Measurements from ENCODE around the gene SUPT6H. TPM values are rescaled to one million over a fixed set of nuclear protein-coding genes. Genes with fewer than 3 reads are reported as not detected.

The SUPT6H gene
- total and polyA plus RNA-seq, 9 of the 15 experiments (the other 6 are each of a cell fraction or from before 2014, with no cell fraction given) = 1.7 to 77.7 (median 49.2) TPM

GRCh38 chr17:28728364-28729200 is 66.6 kb downstream of the SUPT6H start, which contains the start of gene NEK8:
NEK8 (plus strand) TSS chr17:28728788; CDS start chr17:28728814, 26 bp downstream.
- Histone ChIP-seq H3K27ac (ENCODE audit: extremely low read depth, low read depth, low read length) (peak within 1 kb of the TSS; percentile 97), H4K20me1 (replicated peaks; ENCODE audit: control insufficient read depth, insufficient read depth, low read length) (peaks cover 17% of the 10 kb centered on the region), H3K4me2 (ENCODE audit: insufficient read depth, low read length) (peak within 1 kb of the TSS; percentile 100), H2AFZ (ENCODE audit: low read depth, low read length) (peak within 1 kb of the TSS; percentile 96), H3K4me3 (peak within 1 kb of the TSS; percentile 83), H3K9me3 (replicated peaks; ENCODE audit: control insufficient read depth, insufficient read depth, low read depth, low read length) (no peaks in the 10 kb centered on the region), H3K4me1 (replicated peaks in 1 of 2; ENCODE audit: control insufficient read depth in 2 of 2, insufficient read depth in 2 of 2, low read length in 2 of 2) (peaks cover 36 to 60% of the 10 kb centered on the region in 2 experiments), H3K9me1 (ENCODE audit: control insufficient read depth, insufficient read depth, low read length) (no peaks in the 10 kb centered on the region), H3K36me3 (ENCODE audit: control insufficient read depth, insufficient read depth, low read length) (peaks cover 21% of the 10 kb centered on the region), H3K79me2 (ENCODE audit: control insufficient read depth, insufficient read depth, low read length) (peaks cover 35% of the 10 kb centered on the region), H3K27me3 (ENCODE audit: control insufficient read depth in 2 of 2, insufficient read depth in 2 of 2, low read length in 2 of 2) (no peaks in the 10 kb centered on the region), H3K9ac (ENCODE audit: insufficient read depth in 1 of 2, low read depth in 2 of 2, low read length in 2 of 2) (peak within 1 kb of the TSS; percentile 94 to 95)
- FAIRE-seq (peak; percentile 92), DNase-seq (ENCODE audit: extremely low read depth in 1 of 4, low spot score in 3 of 4) (peak; percentile 98 to 99 (median 98)), ATAC-seq (peak; percentile 59)
- intact Hi-C loops (cut with micrococcal nuclease) (loop anchor here (5.0 to 10.0 kb wide), 5 partner anchors 84 to 386 kb away; partner anchors contain the start of gene SPAG5), in situ Hi-C loops (cut with MboI) (no loop called here)
- BruUV-seq (replicated peaks) = no TSS peak
- WGBS (ENCODE audit: insufficient coverage, low coverage, missing lambda C conversion rate) = 2% methylated on average over 58 of the region's 64 CpGs
- ChIA-PET CTCF (ENCODE audit: low intra/inter-chr PET ratio) (interaction anchor here (2.9 to 3.9 kb wide), 2 partner anchors 16 to 21 kb away, joined by 14 to 117 read pairs; no protein-coding TSS in a partner anchor), POLR2A (interaction anchor here (0.6 to 11.1 kb wide), 17 partner anchors 9 to 232 kb away, joined by 3 to 367 read pairs (median 3); partner anchors contain the start of genes BLTP2, ERAL1, FLOT2 and RPL23A)
- TF ChIP-seq NR4A1 (CRISPR knock-in tag; IDR thresholded peaks at IDR 0.05) (peak; percentile 4; the same call in 1 of the 2 replicates), NR4A1 (tag; IDR thresholded peaks at IDR 0.05) (0 out of 2 replicates have a peak, but pooled peaks have one; percentile 39), CHD7 (IDR thresholded peaks at IDR 0.05; ENCODE audit: low read depth, low read length) (no peak), STAT5B (CRISPR knock-in tag; IDR thresholded peaks at IDR 0.05) (no peak), NKRF (IDR thresholded peaks at IDR 0.05; ENCODE audit: borderline replicate concordance) (peak; percentile 77; the same call in 1 of the 2 replicates), ELF1 (tag; IDR thresholded peaks at IDR 0.05) (no peak), CXXC5 (CRISPR knock-in tag; IDR thresholded peaks at IDR 0.05) (peak; percentile 74; the same call in 1 of the 2 replicates)

All from K562 (cell line).